ENCODE measurements around the gene TMEM217. TPM values are rescaled to one million over a fixed set of nuclear protein-coding genes. Genes with fewer than 3 reads are reported as not detected.

Gene TMEM217
- total RNA-seq, 1 experiment from 2014 or later, result 0.74 TPM

GRCh38 chr6:37269105-37269504 is 11.2 kb upstream of the TMEM217 start:
- peaks cover 14% of the 10 kb centered on the region for H3K36me3 ChIP-seq
- no peaks in the 10 kb centered on the region for H3K9me3 ChIP-seq (replicated peaks)
- no peaks in the 10 kb centered on the region for H3K4me1 ChIP-seq (replicated peaks)
- H3K27ac ChIP-seq, result no peak overlapping the region
- H3K4me3 ChIP-seq, result no peak overlapping the region
- H3K27me3 ChIP-seq (replicated peaks), result no peaks in the 10 kb centered on the region
- DNase-seq (ENCODE audit: low read depth in 1 of 2, low spot score in 2 of 2), result no peak

- no peaks in the 10 kb centered on the region for H3K27me3 ChIP-seq (replicated peaks)
- H3K4me1 ChIP-seq (replicated peaks), result no peaks in the 10 kb centered on the region
- no peaks in the 10 kb centered on the region for H3K9me3 ChIP-seq (replicated peaks)
- no peak overlapping the region for H3K27ac ChIP-seq
- H3K4me3 ChIP-seq, result no peak overlapping the region
- peaks cover 11% of the 10 kb centered on the region for H3K36me3 ChIP-seq
- DNase-seq (ENCODE audit: low read depth in 1 of 2, low spot score in 2 of 2), result no peak
These were observed 7.9 kb upstream of the TMEM217 start for GRCh38 chr6:37265860-37266259.

- Histone ChIP-seq H3K27me3 (replicated peaks) (no peaks in the 10 kb centered on the region), H3K4me3 (no peak overlapping the region), H3K4me1 (replicated peaks) (no peaks in the 10 kb centered on the region), H3K36me3 (peaks cover 10% of the 10 kb centered on the region), H3K27ac (no peak overlapping the region), H3K9me3 (replicated peaks) (no peaks in the 10 kb centered on the region)
- DNase-seq (ENCODE audit: low read depth in 1 of 2, low spot score in 2 of 2), result no peak
These were observed 7.1 kb upstream of the TMEM217 start for GRCh38 chr6:37265001-37265400.

DNA sequence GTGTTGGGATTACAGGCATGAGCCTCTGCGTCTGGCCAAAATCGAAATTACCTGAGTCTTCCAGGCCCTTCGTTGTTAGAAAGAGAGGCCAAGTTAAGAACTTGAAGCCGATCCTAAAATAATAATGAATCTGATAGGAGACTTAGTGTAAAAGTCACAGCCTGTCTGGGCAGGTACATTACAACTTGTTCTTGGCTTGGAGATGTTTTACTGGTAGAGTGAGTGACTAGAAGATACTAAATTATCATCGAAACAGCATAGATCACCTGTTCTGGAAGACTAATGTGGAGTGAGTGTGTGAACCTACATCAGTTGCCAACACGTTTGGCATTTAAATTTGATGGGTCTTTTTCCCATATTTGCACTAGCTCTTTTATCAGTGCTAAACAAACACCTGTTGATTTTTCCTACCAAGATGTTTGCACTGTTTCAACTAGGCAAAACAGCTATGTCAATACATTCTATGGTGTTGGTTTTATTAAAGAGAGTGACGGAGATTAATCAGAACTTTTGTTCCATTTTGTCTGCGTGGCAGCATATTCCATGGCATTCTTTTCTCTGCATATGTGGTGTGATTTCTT is 4.6 kb upstream of the TMEM217 start:
- no peak for DNase-seq (ENCODE audit: low read depth in 1 of 2, low spot score in 2 of 2)
- H3K4me3 ChIP-seq, result no peak overlapping the region

DNA sequence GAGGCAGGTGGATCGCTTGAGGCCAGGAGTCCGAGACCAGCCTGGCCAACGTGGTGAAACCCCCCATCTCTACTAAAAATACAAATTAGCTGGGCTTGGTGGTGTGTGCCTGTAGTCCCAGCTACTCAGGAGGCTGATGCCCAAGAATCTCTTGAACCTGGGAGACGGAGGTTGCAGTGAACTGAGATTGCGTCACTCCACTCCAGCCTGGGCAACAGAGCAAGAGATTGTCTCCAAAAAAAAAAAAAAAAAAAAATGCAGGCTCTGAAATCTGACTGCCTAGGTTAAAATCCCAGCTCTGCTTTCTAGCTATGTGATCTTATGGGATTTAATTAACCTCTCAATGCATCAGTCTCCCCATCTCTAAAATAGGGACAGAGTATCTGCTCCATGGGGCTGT is 3.3 kb upstream of the TMEM217 start:
- peaks cover 6% of the 10 kb centered on the region for H3K4me1 ChIP-seq (replicated peaks)
- no peak for DNase-seq (ENCODE audit: low read depth in 1 of 2, low spot score in 2 of 2)

More for the DNA sequence above, 4.6 kb upstream of the TMEM217 start:
- Histone ChIP-seq H3K27me3 (replicated peaks) (no peaks in the 10 kb centered on the region), H3K4me1 (replicated peaks) (peaks cover 6% of the 10 kb centered on the region), H3K36me3 (0 out of 2 replicates have a peak, but pooled peaks cover 4% of the 10 kb centered on the region), H3K9me3 (replicated peaks) (no peaks in the 10 kb centered on the region), H3K27ac (no peak overlapping the region)

DNA sequence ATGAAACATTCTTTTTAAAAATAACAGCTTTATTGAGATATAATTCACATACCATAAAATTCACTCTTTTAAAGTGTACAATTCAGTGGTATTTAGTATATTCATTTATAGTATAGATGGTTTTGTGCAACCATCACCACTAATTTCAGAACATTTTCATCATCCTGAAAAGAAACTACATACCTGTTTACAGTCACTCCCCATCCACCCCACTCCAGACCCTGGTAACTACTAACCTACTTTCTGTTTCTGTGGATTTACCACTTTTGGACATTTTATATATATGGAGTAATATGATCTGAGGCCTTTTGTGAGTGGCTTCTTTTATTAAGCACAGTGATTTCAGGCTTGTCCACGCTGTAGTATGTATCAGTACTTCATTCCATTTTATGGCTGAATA is 2.5 kb upstream of the TMEM217 start:
- no peak overlapping the region for H3K27ac ChIP-seq
- H3K4me1 ChIP-seq (replicated peaks), result peaks cover 6% of the 10 kb centered on the region
- 0 out of 2 replicates have a peak, but pooled peaks cover 4% of the 10 kb centered on the region for H3K36me3 ChIP-seq
- DNase-seq (ENCODE audit: low read depth in 1 of 2, low spot score in 2 of 2), result no peak
- H3K27me3 ChIP-seq (replicated peaks), result no peaks in the 10 kb centered on the region
- no peak overlapping the region for H3K4me3 ChIP-seq
- H3K9me3 ChIP-seq (replicated peaks), result no peaks in the 10 kb centered on the region

More for the DNA sequence above, 3.3 kb upstream of the TMEM217 start:
- Histone ChIP-seq H3K27ac (no peak overlapping the region), H3K4me3 (no peak overlapping the region), H3K36me3 (0 out of 2 replicates have a peak, but pooled peaks cover 4% of the 10 kb centered on the region), H3K9me3 (replicated peaks) (no peaks in the 10 kb centered on the region), H3K27me3 (replicated peaks) (no peaks in the 10 kb centered on the region)

- DNase-seq (ENCODE audit: low read depth in 1 of 2, low spot score in 2 of 2), result no peak
- Histone ChIP-seq H3K27me3 (replicated peaks) (no peaks in the 10 kb centered on the region), H3K9me3 (replicated peaks) (no peaks in the 10 kb centered on the region)
These were observed 2.1 kb upstream of the TMEM217 start for GRCh38 chr6:37260040-37260439.

GRCh38 chr6:37259191-37259590 is 1.2 kb upstream of the TMEM217 start:
- Histone ChIP-seq H3K36me3 (0 out of 2 replicates have a peak, but pooled peaks cover 4% of the 10 kb centered on the region), H3K27ac (no peak overlapping the region), H3K4me3 (no peak overlapping the region), H3K27me3 (replicated peaks) (no peaks in the 10 kb centered on the region), H3K9me3 (replicated peaks) (no peaks in the 10 kb centered on the region), H3K4me1 (replicated peaks) (peaks cover 6% of the 10 kb centered on the region)
- DNase-seq (ENCODE audit: low read depth in 1 of 2, low spot score in 2 of 2), result no peak

More at GRCh38 chr6:37260040-37260439, 2.1 kb upstream of the TMEM217 start:
- H3K36me3 ChIP-seq, result 0 out of 2 replicates have a peak, but pooled peaks cover 4% of the 10 kb centered on the region
- H3K4me3 ChIP-seq, result no peak overlapping the region
- H3K4me1 ChIP-seq (replicated peaks), result peaks cover 6% of the 10 kb centered on the region
- H3K27ac ChIP-seq, result no peak overlapping the region

DNA sequence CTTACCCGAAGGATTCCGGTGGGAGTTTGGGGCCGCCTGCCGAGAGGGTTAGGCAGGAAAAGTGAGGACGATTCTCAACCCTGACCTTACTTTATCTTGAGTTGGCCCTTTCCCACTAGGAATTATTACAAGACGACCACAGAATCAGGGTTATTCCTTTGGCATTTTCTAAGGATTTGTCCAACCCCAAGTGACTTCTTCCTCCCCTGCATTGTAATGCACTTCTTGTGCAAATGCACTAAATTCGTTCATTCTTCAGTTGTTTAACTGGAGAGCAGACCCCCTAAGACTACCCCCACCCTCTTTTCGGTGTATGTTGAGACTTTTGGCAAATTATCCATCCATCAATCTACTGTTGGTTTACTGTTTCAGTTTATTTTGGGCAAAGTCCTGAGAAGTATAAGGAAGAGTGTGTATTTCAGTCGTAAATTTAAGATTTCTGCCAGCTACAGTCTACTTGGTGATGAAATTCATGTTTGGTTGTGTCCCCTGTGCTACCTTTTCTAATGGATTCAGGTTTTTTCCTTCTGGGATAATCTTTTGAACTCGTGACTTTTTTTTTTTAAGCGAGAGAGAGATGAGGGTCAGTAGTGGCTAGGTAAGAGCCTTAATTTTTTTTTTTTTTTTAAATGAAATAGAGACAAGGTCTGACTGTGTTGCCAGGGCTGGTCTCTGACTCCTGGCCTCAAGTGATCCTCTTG is 611 bp upstream of the TMEM217 start:
- Histone ChIP-seq H3K9me3 (replicated peaks) (no peaks in the 10 kb centered on the region), H3K27ac (peak overlapping the region; percentile 65; the same call in 1 of the 2 replicates), H3K36me3 (0 out of 2 replicates have a peak, but pooled peaks cover 4% of the 10 kb centered on the region), H3K4me3 (peak overlapping the region; percentile 80), H3K4me1 (replicated peaks) (peaks cover 6% of the 10 kb centered on the region), H3K27me3 (replicated peaks) (no peaks in the 10 kb centered on the region)
- DNase-seq (ENCODE audit: low read depth in 1 of 2, low spot score in 2 of 2), result no peak

- Histone ChIP-seq H3K9me3 (replicated peaks) (no peaks in the 10 kb centered on the region), H3K4me1 (replicated peaks) (peaks cover 6% of the 10 kb centered on the region), H3K27me3 (replicated peaks) (no peaks in the 10 kb centered on the region), H3K4me3 (peak overlapping the region; percentile 80), H3K36me3 (0 out of 2 replicates have a peak, but pooled peaks cover 4% of the 10 kb centered on the region), H3K27ac (no peak overlapping the region)
- DNase-seq (ENCODE audit: low read depth in 1 of 2, low spot score in 2 of 2), result no peak
These were observed 667 bp downstream of the TMEM217 start for GRCh38 chr6:37257320-37257633.

- H3K27ac ChIP-seq, result no peak overlapping the region
These were observed 1.1 kb downstream of the TMEM217 start for GRCh38 chr6:37256692-37257319.

DNA sequence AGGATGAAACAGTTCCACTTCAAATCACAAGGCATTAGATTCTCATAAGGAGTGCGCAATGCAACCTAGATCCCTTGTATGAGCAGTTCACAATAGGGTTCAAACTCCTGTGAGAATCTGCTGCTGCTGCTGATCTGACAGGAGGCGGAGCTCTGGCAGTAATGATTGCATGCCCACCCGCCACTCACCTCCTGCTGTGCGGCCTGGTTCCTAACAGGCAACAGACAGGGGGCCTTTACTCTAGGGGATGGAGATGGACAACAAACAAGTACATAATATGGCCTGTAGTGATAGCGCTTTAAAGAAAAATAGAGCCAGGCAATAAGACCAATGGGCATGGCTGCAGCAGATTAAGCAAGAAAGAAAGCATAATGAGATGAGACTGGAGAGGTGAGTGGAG is 3.1 kb downstream of the TMEM217 start:
- no peaks in the 10 kb centered on the region; the same call in 1 of the 2 replicates for H3K9me3 ChIP-seq (replicated peaks)
- H3K27ac ChIP-seq, result no peak overlapping the region
- DNase-seq (ENCODE audit: low read depth in 1 of 2, low spot score in 2 of 2), result no peak
- H3K4me3 ChIP-seq, result no peak overlapping the region
- H3K27me3 ChIP-seq (replicated peaks), result no peaks in the 10 kb centered on the region
- no peaks in the 10 kb centered on the region for H3K36me3 ChIP-seq
- H3K4me1 ChIP-seq (replicated peaks), result peaks cover 10% of the 10 kb centered on the region

More at GRCh38 chr6:37256692-37257319, 1.1 kb downstream of the TMEM217 start:
- Histone ChIP-seq H3K4me3 (no peak overlapping the region; the same call in 1 of the 2 replicates), H3K4me1 (replicated peaks) (peaks cover 6% of the 10 kb centered on the region), H3K36me3 (0 out of 2 replicates have a peak, but pooled peaks cover 4% of the 10 kb centered on the region), H3K9me3 (replicated peaks) (no peaks in the 10 kb centered on the region), H3K27me3 (replicated peaks) (no peaks in the 10 kb centered on the region)
- no peak for DNase-seq (ENCODE audit: low read depth in 1 of 2, low spot score in 2 of 2)

DNA sequence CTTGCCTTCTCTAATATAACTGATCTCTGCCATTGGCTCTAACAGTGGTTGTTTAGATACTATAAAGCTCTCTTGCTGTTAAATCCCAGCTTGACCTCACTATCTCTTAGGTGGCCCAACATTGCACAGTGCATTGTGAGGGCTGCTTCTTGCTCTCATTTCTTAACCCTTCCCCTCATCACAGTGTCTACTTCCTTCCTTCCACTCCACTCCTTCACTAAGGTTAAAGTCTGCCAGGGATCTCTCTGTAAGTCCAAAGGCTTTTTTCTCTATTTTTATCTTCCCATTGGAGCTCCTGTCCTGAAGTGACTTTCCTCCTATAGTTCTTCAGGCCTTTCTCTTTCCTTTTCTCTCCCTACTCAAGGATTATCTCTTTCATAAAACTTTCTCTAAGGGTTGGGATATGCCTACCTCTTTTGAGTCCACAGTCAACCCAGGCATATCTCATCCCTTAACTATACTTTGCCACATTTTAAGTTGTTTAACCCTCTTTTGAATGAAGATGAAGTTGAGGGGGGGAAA is 4.4 kb downstream of the TMEM217 start:
- Histone ChIP-seq H3K4me1 (replicated peaks) (peaks cover 4% of the 10 kb centered on the region), H3K27me3 (replicated peaks) (no peaks in the 10 kb centered on the region), H3K4me3 (no peak overlapping the region), H3K9me3 (replicated peaks) (no peaks in the 10 kb centered on the region; the same call in 1 of the 2 replicates), H3K36me3 (no peaks in the 10 kb centered on the region), H3K27ac (no peak overlapping the region)
- no peak for DNase-seq (ENCODE audit: low read depth in 1 of 2, low spot score in 2 of 2)

All from SJSA1 (cell line).